HCT116 (cell line): ENCODE results near the gene GAK. TPM values are rescaled to one million over a fixed set of nuclear protein-coding genes. Genes with fewer than 3 reads are reported as not detected.
A peak's percentile ranks its signal among the peaks of the same experiment; 100 is the strongest.

Source experiments
- ATAC-seq: fragments of 200-7000 bp; cut with Tn5 transposase; 2 replicates; pipeline ENCODE4 v1.9.1; 2020; ENCODE audit warnings: mild to moderate bottlenecking, moderate library complexity
- BruUV-seq: library from RNA; stranded (reverse); fragments of 400-500 nt; replicated peaks from 2 replicates; lab custom pipeline; 2021; lab: Mats Ljungman, UMichigan
- CTCF ChIA-PET: fragments of 300-600 bp; sonication (Branson Sonifier 250); formaldehyde crosslinking; loops from one replicate; lab custom pipeline; 2021; ENCODE audit warnings: antibody characterized with exemption; lab: Charles Lee
- POLR2A ChIA-PET: fragments of 300-600, 350-600 bp; sonication (Branson Sonifier 250); formaldehyde crosslinking; loops from one replicate; lab custom pipeline; 2021; ENCODE audit warnings: antibody characterized with exemption; lab: Charles Lee
- RAD21 ChIA-PET, 2 experiments: fragments of 300-600 bp; sonication (Branson Sonifier 250); formaldehyde crosslinking; loops; one replicate each; lab custom pipeline; 2023; ENCODE audit warnings: low total read pairs in 2 of 2; ENCODE audit not compliant: uncharacterized antibody in 2 of 2, unreplicated experiment in 2 of 2, low non-redundant PET in 1 of 2; lab: Charles Lee
- DNase-seq: peaks from one replicate; pipeline ENCODE4 v3.0.0-alpha.2; 2010; ENCODE audit warnings: low read depth, low spot score
- H2AFZ ChIP-seq: fragments of 200-600 bp; shearing (Covaris generic), sonication (generic); 2 replicates; pipeline ENCODE4 v1.6.1; 2017; ENCODE audit warnings: low read depth, mixed run types, mixed read lengths, antibody characterized with exemption, low read length; ENCODE audit not compliant: poor library complexity, severe bottlenecking
- H3K27ac ChIP-seq: 2 replicates; pipeline ENCODE4 v1.5.1; 2012; ENCODE audit warnings: low read depth, low read length
- H3K27me3 ChIP-seq: fragments of 200-600 bp; sonication (generic); 2 replicates; pipeline ENCODE4 v1.6.1; 2016; ENCODE audit warnings: mixed run types, low read length, mixed read lengths; ENCODE audit not compliant: insufficient read depth
- H3K36me3 ChIP-seq, 2 experiments: fragments of 200-500 bp in 1 of 2; fragments of 200-600 bp in 1 of 2; sonication (Bioruptor generic) in 1 of 2; sonication (generic) in 1 of 2; 2 replicates each; pipeline versions ENCODE4 v1.5.1 to v1.6.1; 2014 to 2016; ENCODE audit warnings: low read length in 2 of 2, inconsistent platforms in 1 of 2, mixed read lengths in 1 of 2, mixed run types in 1 of 2; ENCODE audit not compliant: insufficient read depth in 2 of 2, control insufficient read depth in 1 of 2
- H3K4me1 ChIP-seq, 2 experiments: fragments of 200-600 bp in 1 of 2; sonication (generic) in 1 of 2; 2 replicates each; pipeline versions ENCODE4 v1.5.1 to v1.6.1; 2012 to 2017; ENCODE audit warnings: low read length in 2 of 2, inconsistent platforms in 1 of 2, mild to moderate bottlenecking in 1 of 2, mixed read lengths in 1 of 2, mixed run types in 1 of 2, moderate library complexity in 1 of 2; ENCODE audit not compliant: insufficient read depth in 2 of 2, control insufficient read depth in 1 of 2
- H3K4me2 ChIP-seq: fragments of 200-600 bp; sonication (generic); 2 replicates; pipeline ENCODE4 v1.6.1; 2017; ENCODE audit warnings: mixed run types, low read length, mixed read lengths
- H3K4me3 ChIP-seq, 2 experiments: fragments of 200-600 bp in 1 of 2; sonication (generic) in 1 of 2; replicated peaks in 1 of 2; 2 replicates each; pipeline ENCODE4 v1.5.1; 2011 to 2016; ENCODE audit warnings: low read length in 2 of 2, control low read depth in 1 of 2, low read depth in 1 of 2, mild to moderate bottlenecking in 1 of 2, mixed read lengths in 1 of 2, mixed run types in 1 of 2
- H3K79me2 ChIP-seq: fragments of 200-600 bp; sonication (generic); 2 replicates; pipeline ENCODE4 v1.6.1; 2017; ENCODE audit warnings: mild to moderate bottlenecking, mixed run types, low read length, moderate library complexity, mixed read lengths; ENCODE audit not compliant: insufficient read depth
- H3K9ac ChIP-seq: fragments of 200-600 bp; sonication (generic); 2 replicates; pipeline ENCODE4 v1.6.1; 2016; ENCODE audit warnings: low read length, mixed read lengths
- H3K9me2 ChIP-seq: fragments of 200-600 bp; sonication (generic), shearing (Covaris generic); 2 replicates; pipeline ENCODE4 v1.6.1; 2017; ENCODE audit warnings: mixed run types, mild to moderate bottlenecking, moderate library complexity; ENCODE audit not compliant: insufficient read depth
- H3K9me3 ChIP-seq, 2 experiments: fragments of 200-500 bp in 1 of 2; fragments of 200-600 bp in 1 of 2; sonication (Bioruptor generic) in 1 of 2; sonication (generic) in 1 of 2; 2 replicates each; pipeline ENCODE4 v1.6.1; 2014 to 2017; ENCODE audit warnings: low read length in 2 of 2, mixed read lengths in 2 of 2, inconsistent platforms in 1 of 2, low read depth in 1 of 2, mild to moderate bottlenecking in 1 of 2, mixed run types in 1 of 2, moderate library complexity in 1 of 2; ENCODE audit not compliant: control insufficient read depth in 1 of 2, insufficient read depth in 1 of 2
- H4K20me1 ChIP-seq: fragments of 200-600 bp; sonication (generic), shearing (Covaris generic); 2 replicates; pipeline ENCODE4 v1.6.1; 2017; ENCODE audit warnings: mixed run types, mild to moderate bottlenecking, moderate library complexity; ENCODE audit not compliant: insufficient read depth
- CBX3 ChIP-seq: IDR thresholded peaks from 2 replicates; pipeline ENCODE4 v1.6.1; 2012; ENCODE audit warnings: low read depth
- CEBPB ChIP-seq: IDR thresholded peaks from 2 replicates; pipeline ENCODE4 v1.6.1; 2012; ENCODE audit warnings: low read depth
- EGR1 ChIP-seq: IDR thresholded peaks from 2 replicates; pipeline ENCODE4 v1.6.1; 2012; ENCODE audit warnings: low read depth
- ELF1 ChIP-seq: IDR thresholded peaks from 2 replicates; pipeline ENCODE4 v1.6.1; 2012; ENCODE audit warnings: low read depth, borderline replicate concordance
- FOSL1 ChIP-seq: IDR thresholded peaks from 2 replicates; pipeline ENCODE4 v1.6.1; 2012; ENCODE audit warnings: low read depth
- JUND ChIP-seq: IDR thresholded peaks from 2 replicates; pipeline ENCODE4 v1.6.1; 2012
- POLR2AphosphoS5 ChIP-seq: IDR thresholded peaks from 2 replicates; pipeline ENCODE4 v1.6.1; 2011; ENCODE audit warnings: mild to moderate bottlenecking, low read depth, low read length, moderate library complexity
- RAD21 ChIP-seq: IDR thresholded peaks from 2 replicates; pipeline ENCODE4 v1.6.1; 2012; ENCODE audit warnings: low read depth, mild to moderate bottlenecking
- SIN3A ChIP-seq: IDR thresholded peaks from 2 replicates; pipeline ENCODE4 v1.6.1; 2012; ENCODE audit warnings: low read depth
- SP1 ChIP-seq: IDR thresholded peaks from 2 replicates; pipeline ENCODE4 v1.6.1; 2012; ENCODE audit warnings: low read depth
- SRF ChIP-seq: IDR thresholded peaks from 2 replicates; pipeline ENCODE4 v1.6.1; 2012; ENCODE audit warnings: low read depth
- YY1 ChIP-seq: IDR thresholded peaks from 2 replicates; pipeline ENCODE4 v1.6.1; 2011; ENCODE audit warnings: low read length, low read depth, moderate library complexity, mild to moderate bottlenecking; ENCODE audit not compliant: insufficient replicate concordance; ENCODE audit errors: extremely low read depth
- ZFX ChIP-seq: fragments of 450-650 bp; IDR thresholded peaks from 2 replicates; pipeline ENCODE4 v1.6.1; 2017
- ZNF274 ChIP-seq: fragments of 200-500 bp; sonication (Bioruptor generic); IDR thresholded peaks from 2 replicates; pipeline ENCODE4 v1.6.1; 2014; ENCODE audit warnings: mild to moderate bottlenecking, low read depth, low read length, inconsistent platforms
- intact Hi-C: fragments of 100-400 bp; cut with micrococcal nuclease; formaldehyde crosslinking; loops from 2 replicates; pipeline ENCODE4 v1.10.0; 2022
- total RNA-seq: library from RNA; stranded (reverse); gene quantifications from one replicate; pipeline ENCODE4 v1.2.1, GENCODE V29; 2021; ENCODE audit not compliant: unreplicated experiment
- TF ChIP-seq, protein P1 (sequence below): IDR thresholded peaks from 2 replicates; pipeline ENCODE4 v1.6.1; 2011; ENCODE audit warnings: mild to moderate bottlenecking, low read length, moderate library complexity; ENCODE audit not compliant: insufficient replicate concordance; ENCODE audit errors: extremely low read depth

Gene GAK
- total RNA-seq, 1 experiment from 2014 or later: 123 TPM

DNA sequence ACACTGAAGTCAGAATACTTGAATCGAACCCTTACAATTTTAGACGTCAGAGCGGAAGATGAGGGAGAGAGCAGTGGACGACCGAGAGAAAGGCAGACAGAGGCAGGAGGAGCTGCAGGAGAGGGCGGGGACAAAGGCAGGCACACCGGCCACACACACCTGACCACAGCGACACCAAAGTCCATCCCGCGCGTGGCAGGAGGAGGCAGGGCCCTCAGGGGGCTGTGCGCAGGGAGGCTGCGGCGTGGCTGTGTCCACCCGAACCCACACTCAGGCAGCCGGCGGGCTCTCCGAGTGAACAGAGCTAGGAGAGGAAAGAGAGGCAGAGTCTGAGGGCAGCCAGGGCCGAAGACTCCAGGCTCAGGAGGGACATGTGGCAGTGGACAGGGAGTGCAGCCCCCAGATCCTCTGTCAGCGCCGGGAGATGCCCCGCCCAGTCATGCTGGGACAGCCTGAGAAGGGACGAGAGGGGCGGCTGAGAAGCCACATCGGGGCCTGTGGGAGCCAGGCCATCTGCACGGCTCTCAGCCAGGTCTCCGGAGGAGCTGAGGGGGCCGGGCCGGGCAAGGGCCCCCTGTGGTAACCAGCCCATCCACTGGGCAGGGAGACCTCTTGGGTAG, 20.1 kb downstream of the GAK start:
- TF ChIP-seq SP1 (no peak), ZNF274 (no peak), ELF1 (no peak), SIN3A (no peak)
- TF ChIP-seq, protein P1, sequence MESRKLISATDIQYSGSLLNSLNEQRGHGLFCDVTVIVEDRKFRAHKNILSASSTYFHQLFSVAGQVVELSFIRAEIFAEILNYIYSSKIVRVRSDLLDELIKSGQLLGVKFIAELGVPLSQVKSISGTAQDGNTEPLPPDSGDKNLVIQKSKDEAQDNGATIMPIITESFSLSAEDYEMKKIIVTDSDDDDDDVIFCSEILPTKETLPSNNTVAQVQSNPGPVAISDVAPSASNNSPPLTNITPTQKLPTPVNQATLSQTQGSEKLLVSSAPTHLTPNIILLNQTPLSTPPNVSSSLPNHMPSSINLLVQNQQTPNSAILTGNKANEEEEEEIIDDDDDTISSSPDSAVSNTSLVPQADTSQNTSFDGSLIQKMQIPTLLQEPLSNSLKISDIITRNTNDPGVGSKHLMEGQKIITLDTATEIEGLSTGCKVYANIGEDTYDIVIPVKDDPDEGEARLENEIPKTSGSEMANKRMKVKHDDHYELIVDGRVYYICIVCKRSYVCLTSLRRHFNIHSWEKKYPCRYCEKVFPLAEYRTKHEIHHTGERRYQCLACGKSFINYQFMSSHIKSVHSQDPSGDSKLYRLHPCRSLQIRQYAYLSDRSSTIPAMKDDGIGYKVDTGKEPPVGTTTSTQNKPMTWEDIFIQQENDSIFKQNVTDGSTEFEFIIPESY: no peak
- TF ChIP-seq, all 23 proteins: peak for 0
- no peaks in the 10 kb centered on the region for H3K9me2 ChIP-seq
- no peaks in the 10 kb centered on the region for H3K4me1 ChIP-seq
- CTCF ChIA-PET: no interaction called here
- H2AFZ ChIP-seq: no peak overlapping the region
- no peaks in the 10 kb centered on the region for H3K9me3 ChIP-seq
- 0 out of 2 replicates have a peak, but pooled peaks cover 5% of the 10 kb centered on the region for H4K20me1 ChIP-seq
- RAD21 ChIA-PET: no interaction called here
- POLR2A ChIA-PET: no interaction called here
- intact Hi-C loops: loop anchor here (10.0 kb wide), 1 partner anchor 67 kb away; no protein-coding TSS in a partner anchor
- TSS peak; percentile 39 for BruUV-seq
- H3K4me2 ChIP-seq: no peak overlapping the region
- no peak overlapping the region for H3K27ac ChIP-seq
- H3K9ac ChIP-seq: no peak overlapping the region
- H3K36me3 ChIP-seq: peaks cover 0 to 7% of the 10 kb centered on the region in 2 experiments; a peak in 2 of 4 replicates
- DNase-seq (no peak), ATAC-seq (no peak)
- no peaks in the 10 kb centered on the region for H3K27me3 ChIP-seq
- peaks cover 56% of the 10 kb centered on the region for H3K79me2 ChIP-seq
- no peak overlapping the region for H3K4me3 ChIP-seq

DNA sequence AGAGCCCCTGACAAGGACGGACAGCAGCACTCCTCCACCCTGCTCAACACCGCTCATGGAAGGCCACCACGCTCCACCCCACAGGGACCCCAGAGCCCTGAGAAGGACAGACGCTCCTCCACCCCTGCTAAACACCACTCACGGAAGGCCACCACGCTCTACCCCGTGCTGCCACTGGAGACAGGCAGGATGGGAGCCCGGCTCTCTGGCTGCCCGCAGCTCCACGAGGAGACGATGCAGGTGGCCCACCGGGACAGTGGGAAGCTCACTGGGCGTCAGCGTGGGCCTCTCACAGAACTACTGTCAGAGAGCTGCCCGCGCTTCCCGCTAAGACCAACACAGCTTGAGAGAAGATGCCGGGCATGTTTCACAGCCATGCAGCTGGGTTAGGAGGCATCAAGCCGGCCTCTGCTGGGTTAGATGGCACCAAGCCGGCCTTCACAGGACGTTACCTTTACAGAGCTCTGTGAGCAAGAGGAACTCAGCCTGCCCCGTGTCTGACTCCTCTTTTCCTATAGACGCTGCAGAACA, 20.8 kb downstream of the GAK start:
- H3K9me2 ChIP-seq: no peaks in the 10 kb centered on the region
- TF ChIP-seq JUND (no peak), ZNF274 (no peak), FOSL1 (no peak), SRF (no peak), ZFX (no peak), RAD21 (no peak), POLR2AphosphoS5 (no peak), SP1 (no peak), ELF1 (no peak), EGR1 (no peak), CBX3 (no peak), YY1 (no peak), CEBPB (no peak)
- TF ChIP-seq, protein P1: no peak
- TF ChIP-seq, all 23 proteins: peak for 0
- DNase-seq (no peak), ATAC-seq (no peak)
- no peak overlapping the region for H3K9ac ChIP-seq
- CTCF ChIA-PET: no interaction called here
- H3K27ac ChIP-seq: no peak overlapping the region
- no peaks in the 10 kb centered on the region for H4K20me1 ChIP-seq
- H3K4me1 ChIP-seq: no peaks in the 10 kb centered on the region
- H3K27me3 ChIP-seq: no peaks in the 10 kb centered on the region
- POLR2A ChIA-PET: no interaction called here
- H3K9me3 ChIP-seq: no peaks in the 10 kb centered on the region; a peak in 1 of 4 replicates
- peaks cover 55% of the 10 kb centered on the region for H3K79me2 ChIP-seq
- no TSS peak for BruUV-seq
- H3K4me3 ChIP-seq: no peak overlapping the region
- intact Hi-C loops: loop anchor here (10.0 kb wide), 1 partner anchor 66 kb away; no protein-coding TSS in a partner anchor
- H3K4me2 ChIP-seq: no peak overlapping the region
- H3K36me3 ChIP-seq: peaks cover 0 to 7% of the 10 kb centered on the region in 2 experiments; a peak in 2 of 4 replicates
- RAD21 ChIA-PET: no interaction called here
- no peak overlapping the region for H2AFZ ChIP-seq
